HG03520 (cell line): Measurements from ENCODE around the gene BPIFB6.

Experiments
- ATAC-seq: cut with Tn5 transposase; IDR thresholded peaks from one replicate; pipeline ENCODE4 v1.9.1; 2021; ENCODE audit warnings: mild to moderate bottlenecking, moderate library complexity; ENCODE audit not compliant: unreplicated experiment

BPIFB6 gene

DNA sequence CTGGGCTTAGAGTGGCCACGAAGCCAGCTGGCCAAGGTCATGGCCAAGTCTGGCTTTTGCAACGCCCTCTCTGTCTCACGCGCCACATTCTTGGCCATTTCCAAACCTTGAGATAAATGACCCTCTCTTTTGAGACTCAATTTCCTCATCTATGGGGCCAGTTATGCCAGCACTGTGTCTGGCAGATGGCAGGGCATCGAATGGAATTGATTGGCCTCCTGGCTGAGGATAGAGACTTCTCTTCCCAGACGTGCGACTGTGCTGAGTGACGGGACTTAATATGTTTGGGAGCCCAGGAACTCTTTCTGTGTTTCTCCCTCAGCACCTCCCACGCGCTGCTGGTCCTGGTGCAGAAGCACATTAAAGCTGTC is 16.3 kb upstream of the BPIFB6 start:
- ATAC-seq = no peak

DNA sequence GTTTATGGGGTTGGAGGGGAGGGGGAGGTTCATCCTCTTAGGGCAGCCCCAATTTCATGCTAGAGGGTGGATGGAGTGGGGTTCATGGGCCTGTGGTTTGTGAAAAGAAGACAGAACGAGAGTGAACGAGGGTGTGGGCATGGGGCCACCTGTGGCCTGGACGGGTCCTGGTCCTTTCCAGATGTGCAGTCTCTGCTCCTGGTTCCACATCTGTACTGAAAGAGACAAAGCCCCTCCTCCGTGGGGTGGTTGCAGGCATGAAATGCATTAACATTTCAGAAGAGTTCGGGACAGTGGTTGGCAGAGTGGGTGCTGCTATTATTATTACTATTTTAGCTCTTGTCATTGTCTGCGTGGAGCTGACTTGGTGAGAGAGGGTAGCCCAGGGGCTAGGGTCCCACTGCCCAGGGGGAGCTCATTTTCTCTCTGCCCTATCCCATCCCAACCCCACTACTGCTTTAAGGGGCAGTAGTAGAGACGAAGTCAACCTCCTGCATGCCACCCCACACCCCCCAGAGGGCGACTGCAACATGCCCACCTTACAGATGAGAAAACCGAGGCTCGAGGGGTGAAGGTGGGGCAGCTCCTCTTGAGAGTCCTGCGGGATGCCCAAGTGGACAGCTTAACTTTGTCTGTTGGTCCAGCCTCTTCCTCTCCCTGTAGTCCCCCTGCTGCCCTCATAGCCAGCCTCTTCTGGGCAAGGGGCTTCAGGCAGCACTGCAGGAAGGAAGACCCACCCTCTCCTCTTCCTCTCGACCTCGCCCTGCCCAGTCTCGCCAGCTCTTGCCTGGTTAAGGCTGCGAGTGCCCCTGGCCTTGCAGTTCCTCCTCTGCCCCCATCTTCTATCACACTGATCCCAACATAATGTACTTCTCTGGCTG is 15.5 kb upstream of the BPIFB6 start:
- ATAC-seq = no peak

DNA sequence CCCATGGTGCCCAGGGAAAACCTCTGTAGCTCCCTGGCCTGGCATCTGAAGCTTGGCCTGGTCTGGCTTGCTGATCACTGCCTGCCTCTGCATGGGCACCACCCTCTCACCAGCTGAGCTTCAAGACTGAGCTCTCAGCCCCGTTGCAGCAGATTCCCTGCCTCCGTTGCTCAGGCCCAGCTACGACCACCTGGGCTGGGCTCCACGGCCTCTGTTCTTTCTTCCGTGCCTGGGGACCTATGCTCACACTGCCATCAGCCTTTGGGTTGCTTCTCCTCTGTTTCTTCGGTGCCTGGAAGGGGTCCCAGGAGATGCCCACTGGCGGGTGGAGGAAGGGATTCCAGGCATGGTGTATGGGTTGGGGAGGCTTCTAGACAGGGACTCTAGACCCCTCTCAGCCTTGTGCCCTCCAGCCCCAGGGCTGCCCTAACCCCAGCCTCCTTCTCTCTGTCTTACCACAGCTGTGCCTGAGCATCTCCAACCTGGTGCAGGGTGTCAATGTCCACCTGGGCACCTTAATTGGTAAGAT is 14.8 kb upstream of the BPIFB6 start:
- no peak for ATAC-seq

DNA sequence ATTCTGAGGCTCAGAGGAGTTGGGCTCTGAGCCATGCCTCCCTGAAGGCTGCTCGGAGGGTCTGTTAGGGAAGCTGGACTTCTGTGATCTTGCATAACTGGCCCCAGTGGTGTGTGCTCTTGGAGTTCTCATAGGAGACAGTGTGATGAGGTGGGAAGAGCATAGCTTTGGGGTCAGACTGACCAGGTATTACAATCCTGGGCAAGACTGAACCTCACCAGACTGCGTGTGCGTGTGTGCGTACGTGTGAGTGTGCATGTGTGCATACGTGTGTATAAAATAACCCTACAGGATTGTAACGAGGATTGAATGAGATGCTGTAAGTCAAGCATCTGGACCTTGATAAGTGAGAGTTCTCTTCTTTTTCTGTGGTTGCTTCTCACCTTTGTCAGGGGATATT is 13.9 kb upstream of the BPIFB6 start:
- no peak for ATAC-seq

DNA sequence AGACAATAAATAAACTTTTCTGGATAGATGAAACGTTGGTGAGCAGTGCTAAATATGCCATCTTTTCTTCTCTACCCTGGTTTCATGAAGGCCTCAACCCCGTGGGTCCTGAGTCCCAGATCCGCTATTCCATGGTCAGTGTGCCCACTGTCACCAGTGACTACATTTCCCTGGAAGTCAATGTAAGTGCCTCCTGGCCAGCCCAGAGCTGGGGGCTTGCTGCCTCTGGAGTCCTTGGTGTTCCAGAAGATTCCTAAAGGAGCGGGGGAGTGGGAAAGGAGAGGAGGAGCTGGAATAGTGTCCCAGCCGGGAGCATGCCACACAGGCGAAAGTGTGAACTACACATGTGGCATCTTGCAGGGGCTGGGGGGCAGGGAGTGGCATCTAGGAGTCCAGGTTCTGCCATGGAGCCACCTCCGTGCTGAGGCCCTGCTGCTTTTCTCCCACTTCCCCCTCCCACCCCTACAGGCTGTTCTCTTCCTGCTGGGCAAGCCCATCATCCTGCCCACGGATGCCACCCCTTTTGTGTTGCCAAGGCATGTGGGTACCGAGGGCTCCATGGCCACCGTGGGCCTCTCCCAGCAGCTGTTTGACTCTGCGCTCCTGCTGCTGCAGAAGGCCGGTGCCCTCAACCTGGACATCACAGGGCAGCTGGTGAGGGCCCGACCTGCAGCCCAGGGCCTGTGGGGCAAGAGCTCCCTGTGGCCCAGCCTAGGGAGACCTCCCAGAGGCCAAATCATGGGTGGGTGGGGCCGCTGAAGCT is 13.1 kb upstream of the BPIFB6 start:
- ATAC-seq = no peak

DNA sequence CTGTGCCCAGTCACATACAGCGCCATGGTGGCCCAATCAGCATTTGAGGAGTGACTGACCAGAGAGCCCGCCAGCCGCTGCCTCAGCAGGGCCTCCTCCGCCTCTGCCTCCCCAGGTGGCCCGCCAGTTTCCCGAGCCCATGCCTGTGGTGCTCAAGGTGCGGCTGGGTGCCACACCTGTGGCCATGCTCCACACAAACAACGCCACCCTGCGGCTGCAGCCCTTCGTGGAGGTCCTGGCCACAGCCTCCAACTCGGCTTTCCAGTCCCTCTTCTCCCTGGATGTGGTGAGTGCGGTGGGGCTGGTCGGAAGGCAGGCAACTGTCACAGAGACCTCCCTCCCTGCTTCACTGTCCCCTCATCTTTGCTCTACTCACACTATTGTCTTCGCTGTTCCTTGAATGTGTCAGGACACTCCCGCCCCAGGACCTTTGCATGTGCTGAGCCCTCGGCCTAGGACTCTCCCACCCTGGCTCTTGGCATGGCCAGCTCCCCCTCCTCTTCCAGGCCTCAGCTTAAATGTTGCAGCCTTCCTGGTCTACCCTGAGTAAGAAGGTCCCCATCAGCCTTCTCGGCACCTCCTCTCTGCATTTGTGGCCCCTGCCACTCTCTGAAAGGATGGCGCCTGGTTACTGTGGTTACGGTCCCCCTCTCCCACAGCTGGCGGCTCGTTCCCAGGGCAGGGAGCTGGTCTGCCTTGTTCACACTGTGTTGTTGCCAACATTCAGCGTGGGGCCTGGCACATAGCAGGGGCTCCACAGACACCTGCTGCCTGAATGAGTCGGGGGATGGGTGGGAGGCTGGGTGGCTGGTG is 11.8 kb upstream of the BPIFB6 start:
- no peak for ATAC-seq

DNA sequence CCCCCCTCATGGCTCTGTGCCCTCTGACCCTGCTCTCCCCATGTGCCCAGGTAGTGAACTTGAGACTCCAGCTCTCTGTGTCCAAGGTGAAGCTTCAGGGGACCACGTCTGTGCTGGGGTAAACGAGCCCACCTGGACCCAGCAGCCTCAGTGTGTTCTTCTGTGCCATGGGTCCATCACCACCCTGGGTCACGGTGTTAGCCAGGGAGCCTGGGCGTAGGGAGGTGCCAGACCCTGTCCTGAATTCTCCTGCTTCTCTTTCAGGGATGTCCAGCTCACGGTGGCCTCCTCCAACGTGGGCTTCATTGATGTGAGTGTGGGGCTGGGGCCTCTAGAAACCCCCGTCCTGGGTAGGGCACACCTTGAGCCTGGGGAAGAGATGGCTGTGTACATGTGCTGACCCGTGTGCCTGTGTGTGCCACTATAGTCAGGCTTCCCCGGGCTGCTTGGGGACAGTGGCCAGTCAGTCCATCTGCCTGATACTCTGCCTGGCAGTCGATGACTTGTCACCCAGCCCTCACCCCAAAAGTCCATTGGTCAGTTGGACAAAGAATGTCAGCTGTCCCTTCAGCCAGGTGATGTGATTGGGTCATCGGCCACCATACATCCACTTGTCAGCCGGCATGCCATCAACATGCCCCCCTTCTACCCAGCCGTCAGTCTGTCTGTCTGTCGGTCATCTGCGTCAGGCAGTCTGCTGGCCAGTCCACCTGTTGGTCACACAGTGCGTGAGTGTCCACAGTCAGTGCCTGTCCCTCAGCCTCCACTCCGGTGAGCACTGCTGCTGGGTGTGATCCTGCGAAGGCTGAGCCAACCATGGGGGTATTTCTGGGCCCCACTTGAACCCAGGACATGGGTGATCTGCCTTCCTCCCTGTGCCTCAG is 10.9 kb upstream of the BPIFB6 start:
- no peak for ATAC-seq

DNA sequence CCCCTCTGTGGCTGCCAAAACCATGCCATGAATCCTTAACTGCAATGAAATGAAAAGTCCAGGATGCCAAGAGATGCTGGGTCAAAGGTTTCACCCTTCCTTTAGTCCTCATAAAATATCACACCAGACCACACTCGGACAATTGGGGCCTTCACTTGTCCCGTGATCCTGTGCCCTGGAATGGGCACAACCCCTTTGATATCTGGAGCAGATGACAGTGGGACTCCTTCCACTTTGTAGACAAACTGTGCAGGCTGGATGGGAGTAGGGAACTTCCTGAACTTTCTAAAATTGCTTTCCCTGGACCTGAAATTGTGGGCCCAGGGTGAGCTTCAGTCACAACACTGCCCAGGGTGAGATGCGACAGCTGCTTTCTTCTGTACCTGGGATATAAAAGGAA is 9.6 kb upstream of the BPIFB6 start:
- ATAC-seq = no peak

DNA sequence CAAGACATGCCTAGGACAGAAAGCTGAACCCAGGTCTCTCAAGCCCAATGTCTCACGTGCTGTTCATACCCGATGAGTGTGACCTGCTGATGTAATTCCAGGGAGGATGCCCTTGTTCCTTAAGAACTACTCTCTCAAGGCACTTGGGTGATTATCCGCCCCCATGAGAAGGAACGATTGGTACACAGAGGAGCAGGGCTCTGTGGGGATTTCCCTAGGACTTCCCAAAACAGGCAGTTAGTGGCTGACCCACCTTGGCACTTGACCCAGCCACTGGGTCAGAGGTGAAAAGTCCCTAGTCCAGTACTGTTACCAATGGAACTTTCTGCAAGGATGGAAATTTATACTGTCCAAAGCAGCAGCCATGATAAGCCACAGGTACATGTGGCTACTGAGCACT is 9.2 kb upstream of the BPIFB6 start:
- ATAC-seq = no peak

DNA sequence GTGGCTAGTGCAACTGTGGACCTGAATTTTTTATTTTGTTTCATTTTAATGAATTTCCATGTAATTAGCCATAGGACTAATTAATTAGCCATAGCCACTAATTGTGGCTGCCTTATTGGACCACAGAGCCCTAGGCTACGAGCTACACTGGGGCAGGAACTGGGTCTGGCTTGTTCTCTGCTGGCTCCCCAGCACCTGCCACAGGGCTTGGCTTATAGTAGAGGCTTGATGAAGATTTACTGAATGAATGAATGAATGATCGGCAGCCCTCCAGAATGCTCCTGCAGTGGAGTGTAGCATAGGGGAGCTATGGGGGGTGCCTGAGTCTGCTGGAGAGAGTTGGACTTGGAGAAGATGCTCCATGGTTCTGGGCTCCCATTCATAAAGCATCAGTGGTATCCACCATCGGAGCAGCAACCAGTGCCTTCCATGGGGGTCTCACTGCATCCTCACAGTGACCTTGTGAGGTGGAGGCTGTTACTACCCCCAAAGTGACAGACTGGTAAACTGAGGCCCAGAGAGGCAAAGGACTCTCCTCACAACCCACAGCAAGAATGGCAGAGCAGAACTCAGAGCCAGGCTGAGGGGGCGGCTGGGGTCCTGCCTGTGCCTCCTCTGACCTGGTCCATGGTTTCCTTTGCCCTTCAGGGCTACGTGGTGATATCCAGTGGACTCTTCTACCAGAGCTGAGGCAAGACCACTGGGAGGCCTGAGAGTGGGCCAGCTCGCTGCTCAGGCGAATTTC is 8.6 kb upstream of the BPIFB6 start:
- ATAC-seq = no peak

DNA sequence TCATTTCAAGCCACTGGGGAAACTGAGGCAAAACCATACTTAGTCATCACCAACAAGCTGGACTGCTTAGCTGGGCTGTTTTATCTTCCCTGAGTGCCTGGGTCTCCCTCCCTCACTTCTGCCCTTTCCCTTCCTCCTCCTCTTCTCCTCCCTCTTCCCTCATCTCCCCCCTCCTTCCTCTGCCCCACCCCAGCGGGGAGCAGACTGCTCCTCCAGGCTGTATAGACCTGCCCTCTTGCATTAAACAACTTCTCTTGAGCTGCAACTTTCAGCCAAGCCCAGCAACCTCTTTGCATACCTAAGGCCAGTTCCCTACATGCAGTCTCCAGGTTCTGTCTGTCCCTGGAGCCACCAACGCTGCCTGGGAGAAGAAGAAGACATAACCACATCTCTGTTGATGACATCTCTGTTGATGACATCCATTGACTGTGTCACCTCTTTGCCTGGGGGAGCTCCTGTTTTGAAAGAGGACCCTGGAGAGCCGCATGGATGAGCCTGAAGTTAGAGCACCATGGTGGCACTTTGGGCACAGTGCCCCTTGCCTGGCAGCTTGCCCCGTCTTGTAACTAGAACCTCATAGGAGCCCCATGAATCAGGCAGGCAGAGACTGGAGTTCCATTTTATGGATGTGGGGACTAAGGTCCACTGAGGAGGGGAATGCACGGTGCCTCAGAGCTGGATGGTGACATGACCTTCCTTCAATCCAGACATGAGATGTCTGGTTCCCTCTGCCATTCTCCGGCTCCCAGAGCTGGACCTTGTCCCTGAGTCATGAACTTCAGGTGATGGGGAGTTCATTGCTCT is 7.8 kb upstream of the BPIFB6 start:
- ATAC-seq = no peak

DNA sequence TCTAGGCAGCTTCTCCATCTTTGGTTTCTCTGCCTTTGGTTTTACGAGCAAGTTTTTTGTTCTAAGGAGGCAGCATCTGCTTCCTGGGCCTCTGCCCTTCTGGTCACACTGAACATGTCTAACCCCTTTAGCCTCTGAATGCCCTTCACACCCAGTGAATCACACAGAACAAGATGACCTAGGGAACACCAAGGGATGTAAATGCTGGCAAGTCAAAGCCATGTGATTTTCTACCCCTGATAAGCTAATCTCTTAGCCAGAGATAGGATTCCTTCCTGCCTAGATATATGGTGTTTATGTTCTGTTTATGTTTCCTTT is 7.2 kb upstream of the BPIFB6 start:
- ATAC-seq = no peak

DNA sequence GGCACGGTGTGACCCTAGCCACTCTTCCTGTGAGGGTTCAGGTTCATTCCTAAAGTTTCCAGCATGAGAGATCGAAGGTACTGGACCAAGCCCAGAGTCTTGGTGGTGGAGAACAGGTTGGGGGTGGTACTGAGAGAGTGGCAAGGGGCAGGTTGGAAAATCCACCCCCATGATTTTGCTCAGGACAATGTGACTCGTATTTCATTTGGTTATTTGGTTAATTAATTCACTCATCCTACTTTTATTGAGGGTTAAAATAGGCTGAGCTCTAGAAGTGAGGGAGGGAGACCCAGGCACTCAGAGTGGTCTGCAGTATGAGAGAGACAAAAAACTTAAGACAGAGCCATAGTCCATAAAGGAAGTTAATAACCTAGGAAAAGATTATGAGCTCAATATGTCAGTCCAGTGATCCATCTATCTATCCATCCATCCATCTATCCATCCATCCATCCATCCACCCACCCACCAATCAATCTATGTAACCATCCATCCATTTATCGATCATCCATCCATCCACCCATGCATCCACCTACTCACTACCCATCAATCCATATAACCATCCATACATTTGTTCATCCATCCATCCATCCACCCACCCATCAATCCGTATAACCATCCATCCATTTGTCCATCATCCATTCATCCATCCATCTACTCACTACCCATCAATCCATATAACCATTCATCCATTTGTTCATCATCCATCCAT is 6.7 kb upstream of the BPIFB6 start:
- no peak for ATAC-seq

DNA sequence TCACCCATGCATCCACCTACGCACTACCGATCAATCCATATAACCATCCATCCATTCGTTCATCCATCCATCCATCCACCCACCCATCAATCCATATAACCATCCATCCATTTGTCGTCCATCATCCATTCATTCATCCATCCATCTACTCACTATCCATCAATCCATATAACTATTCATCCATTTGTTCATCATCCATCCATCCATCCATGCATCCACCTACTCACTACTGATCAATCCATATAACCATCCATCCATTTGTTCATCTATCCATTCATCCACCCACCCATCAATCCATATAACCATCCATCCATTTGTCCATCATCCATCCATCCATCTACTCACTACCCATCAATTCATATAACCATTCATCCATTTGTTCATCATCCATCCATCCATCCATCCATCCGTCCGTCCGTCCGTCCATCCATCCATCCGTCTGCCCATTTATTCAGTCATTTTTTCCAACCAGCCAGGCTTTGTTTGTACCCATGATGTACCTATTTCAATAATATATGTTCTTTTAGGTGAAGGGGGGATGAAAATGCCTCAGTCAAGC is 6.1 kb upstream of the BPIFB6 start:
- no peak for ATAC-seq

DNA sequence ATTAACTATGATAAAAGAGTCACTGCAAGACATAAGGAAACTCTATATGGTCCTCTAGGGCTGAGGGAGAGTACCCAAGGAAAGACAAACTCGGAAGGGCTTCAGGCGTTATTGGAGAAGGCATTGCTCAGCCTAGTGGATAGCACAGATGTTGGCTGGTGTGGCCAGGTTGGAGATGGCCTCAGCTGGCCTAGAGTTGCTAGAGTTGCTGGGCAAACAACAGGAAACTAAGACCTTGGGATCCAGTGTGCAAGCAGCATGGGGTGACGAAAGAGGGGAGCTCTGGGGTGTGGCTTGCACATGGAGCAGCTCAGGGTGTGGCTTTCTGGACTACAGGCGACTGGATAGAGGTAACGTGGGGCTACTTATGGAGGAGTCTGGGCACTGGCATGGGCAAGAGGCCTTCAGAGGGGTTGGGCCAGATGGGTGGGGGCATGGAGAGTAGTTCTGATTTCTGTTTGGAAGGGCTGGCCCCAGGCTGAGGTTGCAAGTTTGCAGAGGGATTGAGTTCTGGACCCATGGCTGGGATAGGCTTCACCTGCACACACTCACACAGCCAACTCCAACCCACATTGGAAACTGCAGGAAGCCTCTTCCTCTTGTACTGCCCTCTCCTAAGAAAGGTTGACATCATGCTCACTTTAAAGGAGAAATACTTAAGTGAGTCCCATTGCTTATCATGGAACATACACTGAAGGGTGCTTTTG is 5.2 kb upstream of the BPIFB6 start:
- no peak for ATAC-seq

DNA sequence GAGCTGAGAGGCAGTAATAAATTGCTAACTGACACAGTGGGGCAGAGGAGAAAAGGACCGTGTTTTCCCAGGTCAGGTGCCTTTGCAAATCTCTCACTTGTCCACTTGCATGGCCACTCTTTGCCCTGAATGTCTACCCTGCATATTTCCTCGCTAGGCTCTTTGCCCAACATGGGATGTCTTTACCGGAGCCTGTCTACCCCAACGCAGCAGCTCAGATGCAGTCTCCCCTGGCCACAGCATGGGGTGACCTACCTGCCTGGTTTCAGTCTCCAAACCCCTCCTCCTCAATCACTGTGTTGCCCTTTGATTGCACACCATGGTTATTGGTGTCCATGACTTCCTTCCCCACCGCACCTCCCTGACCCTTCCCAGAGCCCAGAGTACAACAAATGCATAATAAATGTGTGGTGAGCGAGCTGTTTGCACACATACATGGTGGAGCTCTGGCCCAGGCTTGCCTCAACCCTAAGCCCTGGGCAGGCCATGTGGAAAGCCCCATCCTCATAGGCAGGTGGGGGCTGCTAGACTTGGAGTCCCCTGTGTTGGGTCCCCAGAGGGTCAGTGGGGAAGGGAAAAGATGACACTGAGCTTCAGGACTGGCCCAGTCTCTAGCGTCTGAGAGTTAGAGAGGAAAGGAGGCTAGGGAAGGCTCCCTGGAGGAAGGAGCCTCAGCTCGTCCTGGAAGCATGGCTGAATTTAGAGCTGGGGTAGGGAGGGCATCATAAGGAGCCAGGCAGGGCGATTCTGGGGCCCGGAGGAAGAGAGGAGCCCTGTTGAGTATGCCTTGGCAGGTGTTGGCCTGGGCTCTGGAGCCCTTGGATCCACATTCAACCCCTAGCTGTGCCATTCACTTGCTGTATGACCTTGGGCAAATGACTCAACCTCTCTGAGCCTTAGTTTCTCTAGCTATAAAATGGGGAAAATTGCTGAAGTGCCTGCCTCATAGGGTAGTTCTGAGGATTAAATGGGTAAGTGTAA is 4.4 kb upstream of the BPIFB6 start:
- ATAC-seq = no peak
